NT2/D1 (cell line): ENCODE results near the gene NMT2.

Experiments
- DNase-seq: peaks from one replicate; pipeline ENCODE4 v3.0.0-alpha.2; 2011; ENCODE audit warnings: low read depth, low spot score
- H3K27me3 ChIP-seq: 2 replicates; pipeline ENCODE4 v1.6.0; 2011; ENCODE audit warnings: mild to moderate bottlenecking; ENCODE audit not compliant: insufficient read length, insufficient read depth
- H3K36me3 ChIP-seq: 2 replicates; pipeline ENCODE4 v1.6.1; 2011; ENCODE audit warnings: mild to moderate bottlenecking, low read length, mixed read lengths; ENCODE audit not compliant: insufficient read depth, insufficient read length
- H3K4me1 ChIP-seq: 2 replicates; pipeline ENCODE4 v1.5.1; 2011; ENCODE audit not compliant: insufficient read depth, insufficient read length
- H3K4me3 ChIP-seq: 2 replicates; pipeline ENCODE4 v1.5.1; 2011; ENCODE audit warnings: low read depth; ENCODE audit not compliant: insufficient read length
- H3K9ac ChIP-seq: 2 replicates; pipeline ENCODE4 v1.6.0; 2011; ENCODE audit warnings: low read depth; ENCODE audit not compliant: insufficient read length
- H3K9me3 ChIP-seq: 2 replicates; pipeline ENCODE4 v1.5.1; 2011; ENCODE audit warnings: mild to moderate bottlenecking, low read length; ENCODE audit not compliant: insufficient read depth
- SUZ12 ChIP-seq: IDR thresholded peaks from 2 replicates; pipeline ENCODE4 v1.6.1; 2011; ENCODE audit not compliant: insufficient read length, insufficient read depth; ENCODE audit errors: extremely low read depth
- YY1 ChIP-seq: IDR thresholded peaks from 2 replicates; pipeline ENCODE4 v1.6.1; 2011; ENCODE audit not compliant: insufficient read length, insufficient read depth
- ZNF274 ChIP-seq: IDR thresholded peaks from 2 replicates; pipeline ENCODE4 v1.6.1; 2011; ENCODE audit warnings: mild to moderate bottlenecking, low read depth, low read length

NMT2 gene

DNA sequence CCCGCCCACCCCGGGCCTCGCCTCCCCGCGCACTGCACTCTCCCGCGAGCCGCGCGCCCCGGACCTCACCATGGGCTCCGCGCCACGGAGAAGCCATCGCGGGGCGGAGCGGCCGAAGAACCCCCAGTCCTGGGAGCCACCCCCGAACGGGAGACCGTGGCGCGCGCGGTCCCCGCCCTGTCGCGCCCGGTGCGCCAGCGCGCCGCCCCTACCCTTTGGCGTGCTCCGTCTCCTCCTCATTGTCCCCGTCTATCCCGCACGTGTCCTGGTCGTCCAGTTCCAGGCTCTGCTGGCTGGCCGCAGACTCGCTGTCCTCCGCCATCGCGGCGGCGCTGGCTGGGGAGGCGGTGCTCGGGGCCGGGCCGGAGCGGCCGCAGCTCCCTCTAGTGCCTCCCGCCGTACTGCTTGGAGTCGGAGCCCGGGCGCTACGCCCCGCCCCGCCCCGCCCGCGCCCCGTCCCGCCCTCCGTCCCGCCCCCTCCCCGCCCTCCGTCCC, at the start of gene NMT2:
Gene NMT2, minus strand, starts transcription at position 403 of the 495 bp plus-strand sequence. Its CDS starts 81 bp downstream, at position 322.
- Histone ChIP-seq H3K27me3 (peaks cover 15% of the 10 kb centered on the region), H3K9me3 (no peaks in the 10 kb centered on the region), H3K4me3 (peak within 1 kb of the TSS; percentile 73), H3K4me1 (peaks cover 5% of the 10 kb centered on the region), H3K9ac (peak within 1 kb of the TSS; percentile 84), H3K36me3 (no peaks in the 10 kb centered on the region)
- no peak for TF ChIP-seq SUZ12
- no peak for TF ChIP-seq YY1
- TF ChIP-seq ZNF274: no peak
- DNase-seq: peak; percentile 60

DNA sequence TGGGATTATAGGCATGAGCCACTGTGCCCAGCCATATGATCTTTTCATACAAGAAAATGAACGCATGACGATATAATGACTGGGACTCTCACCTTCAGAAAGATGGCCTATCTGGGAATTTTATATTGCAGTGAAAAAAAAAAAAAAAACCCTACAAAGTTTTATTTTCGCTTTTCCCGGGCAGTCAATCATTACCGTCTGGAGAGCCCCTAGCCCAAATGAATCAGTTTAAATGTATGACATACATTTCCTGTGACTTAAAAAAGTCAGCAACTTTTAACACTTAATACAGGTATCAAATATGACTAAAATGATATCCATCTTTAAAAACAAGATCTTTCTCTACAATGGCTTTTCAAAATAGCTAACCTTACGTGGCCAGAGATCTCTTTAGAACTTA, 48.2 kb upstream of the NMT2 start:
- Histone ChIP-seq H3K4me1 (no peaks in the 10 kb centered on the region), H3K9ac (no peak overlapping the region), H3K36me3 (peaks cover 43% of the 10 kb centered on the region), H3K27me3 (no peaks in the 10 kb centered on the region), H3K4me3 (no peak overlapping the region), H3K9me3 (no peaks in the 10 kb centered on the region)
- DNase-seq: no peak
- no peak for TF ChIP-seq ZNF274
- TF ChIP-seq YY1: no peak
- TF ChIP-seq SUZ12: no peak

DNA sequence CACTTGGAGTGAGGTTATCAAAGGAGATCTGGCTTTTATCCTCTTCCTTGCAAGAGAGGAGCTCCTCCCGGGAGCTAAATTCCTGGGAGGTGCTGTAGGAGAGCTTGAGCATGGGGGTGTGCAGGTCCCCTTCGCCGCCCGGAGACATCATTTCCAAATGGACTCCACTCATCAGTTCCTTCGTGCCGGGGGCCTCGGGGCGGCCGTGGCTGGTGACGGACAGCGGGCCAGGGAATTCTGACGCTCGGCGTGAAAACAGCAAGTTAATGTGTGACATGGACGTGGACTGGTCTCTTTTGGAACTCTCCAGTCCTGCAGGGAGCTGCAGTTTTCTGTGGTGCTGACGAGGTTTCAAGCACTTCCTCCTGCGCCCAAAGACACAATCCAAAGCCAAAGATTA, 45.7 kb upstream of the NMT2 start:
- Histone ChIP-seq H3K36me3 (peaks cover 50% of the 10 kb centered on the region), H3K9me3 (no peaks in the 10 kb centered on the region), H3K4me1 (no peaks in the 10 kb centered on the region), H3K9ac (no peak overlapping the region), H3K27me3 (no peaks in the 10 kb centered on the region), H3K4me3 (no peak overlapping the region)
- DNase-seq: no peak
- TF ChIP-seq YY1 (no peak), ZNF274 (no peak), SUZ12 (no peak)

DNA sequence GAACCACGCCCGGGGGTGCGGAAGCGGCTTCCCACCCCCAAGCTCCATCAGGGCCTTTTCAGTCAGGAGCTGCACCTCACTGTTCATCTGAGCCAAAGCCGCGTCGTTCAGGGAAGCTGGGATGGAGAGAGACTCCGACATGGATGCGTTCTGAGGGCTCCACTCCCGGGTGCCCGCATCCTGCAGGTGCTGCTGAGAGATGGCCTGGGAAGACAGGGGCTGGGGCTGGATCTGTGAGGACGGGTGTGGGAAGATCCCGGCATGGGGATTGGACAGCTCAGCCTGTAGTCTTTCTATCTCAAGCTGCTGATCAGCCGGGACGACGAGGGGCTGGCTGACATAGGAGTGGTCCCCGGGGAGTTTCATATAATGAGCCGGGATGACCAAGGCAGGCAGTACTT, 45.0 kb upstream of the NMT2 start:
- no peaks in the 10 kb centered on the region for H3K27me3 ChIP-seq
- H3K36me3 ChIP-seq: peaks cover 50% of the 10 kb centered on the region
- H3K4me1 ChIP-seq: no peaks in the 10 kb centered on the region
- no peak for DNase-seq
- no peak for TF ChIP-seq ZNF274
- TF ChIP-seq YY1: no peak
- no peak for TF ChIP-seq SUZ12
- no peak overlapping the region for H3K4me3 ChIP-seq
- H3K9me3 ChIP-seq: no peaks in the 10 kb centered on the region
- H3K9ac ChIP-seq: no peak overlapping the region

DNA sequence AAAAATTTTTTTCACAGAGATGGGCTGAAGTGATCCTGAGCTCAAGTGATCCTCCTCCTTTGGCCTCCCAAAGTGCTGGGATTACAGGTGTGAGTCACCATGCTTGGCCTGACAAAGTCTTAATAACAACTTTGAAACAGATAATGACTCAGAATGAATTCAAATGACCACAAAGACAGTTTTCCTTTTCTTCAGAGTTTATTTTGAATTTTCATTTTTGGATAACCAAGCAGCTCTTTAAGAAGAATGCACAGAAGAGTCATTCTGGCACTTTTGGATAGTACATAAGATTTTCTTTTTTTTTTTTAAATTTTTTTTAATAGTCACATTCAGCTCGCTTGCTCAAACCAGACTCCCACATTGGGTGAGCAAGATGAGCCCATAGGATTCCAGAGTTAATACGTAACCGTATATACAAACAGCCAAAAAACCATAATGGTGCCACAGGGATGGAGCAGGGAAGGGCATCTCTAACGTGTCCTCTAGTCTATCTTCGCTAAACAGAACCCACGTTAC, 43.0 kb upstream of the NMT2 start:
- no peak overlapping the region for H3K4me3 ChIP-seq
- no peak overlapping the region for H3K9ac ChIP-seq
- no peaks in the 10 kb centered on the region for H3K27me3 ChIP-seq
- no peaks in the 10 kb centered on the region for H3K4me1 ChIP-seq
- H3K36me3 ChIP-seq: peaks cover 59% of the 10 kb centered on the region
- no peak for TF ChIP-seq SUZ12
- TF ChIP-seq YY1: no peak
- TF ChIP-seq ZNF274: no peak
- no peaks in the 10 kb centered on the region for H3K9me3 ChIP-seq
- DNase-seq: no peak

DNA sequence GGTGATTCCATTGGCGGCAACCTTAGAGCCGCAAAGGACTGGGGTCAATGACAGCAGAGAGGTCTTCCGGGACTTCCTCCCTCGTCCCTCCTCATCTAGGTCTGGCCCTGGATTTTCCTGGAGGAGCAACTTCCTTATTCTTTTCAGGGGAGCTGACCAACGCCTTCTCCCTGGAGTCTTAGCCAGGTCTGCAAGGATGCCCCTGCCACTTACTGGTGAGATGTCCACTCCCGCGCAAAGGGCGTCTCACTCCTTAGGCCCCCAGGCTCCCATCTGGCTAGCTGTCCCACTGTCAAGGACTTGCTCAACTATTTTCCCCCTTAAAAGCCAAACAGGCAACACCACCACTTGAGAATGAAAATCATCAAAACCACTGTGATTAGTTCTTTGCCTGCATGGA, 42.0 kb upstream of the NMT2 start:
- Histone ChIP-seq H3K9ac (no peak overlapping the region), H3K27me3 (no peaks in the 10 kb centered on the region), H3K9me3 (no peaks in the 10 kb centered on the region), H3K4me3 (no peak overlapping the region), H3K4me1 (no peaks in the 10 kb centered on the region), H3K36me3 (peaks cover 61% of the 10 kb centered on the region)
- TF ChIP-seq YY1 (no peak), ZNF274 (no peak), SUZ12 (no peak)
- no peak for DNase-seq

DNA sequence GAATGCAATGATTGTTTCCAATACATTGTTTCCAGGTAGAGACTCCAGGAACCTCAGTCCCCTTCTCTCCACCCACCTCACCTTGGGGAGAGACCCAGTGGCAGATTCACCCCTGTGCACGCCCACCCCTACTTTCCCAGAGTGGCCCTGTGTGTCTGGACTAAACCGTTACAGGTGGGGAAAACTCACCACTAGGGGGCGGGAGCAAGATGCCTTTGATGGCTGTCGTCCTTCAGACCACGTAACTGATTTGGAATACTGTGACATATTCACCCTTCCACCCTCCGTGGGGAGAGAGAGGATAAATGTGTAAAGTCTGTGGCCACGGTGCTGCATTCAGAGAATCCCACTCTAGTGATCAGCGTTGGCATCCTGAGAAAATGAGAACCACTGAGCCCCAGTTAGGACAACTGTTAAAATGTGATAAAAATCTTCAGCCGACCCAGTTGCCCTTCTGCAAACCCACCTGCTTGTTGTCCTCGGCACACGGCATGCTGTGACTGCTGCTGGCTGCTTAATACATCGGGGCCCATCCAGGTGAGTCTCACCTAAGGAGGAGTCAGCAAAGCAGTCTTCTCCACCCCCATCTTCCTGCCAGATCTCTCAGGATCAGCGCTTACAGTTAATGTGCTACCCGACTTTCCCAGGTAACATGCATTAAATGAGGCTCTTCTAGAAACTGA, 41.5 kb upstream of the NMT2 start:
- peaks cover 61% of the 10 kb centered on the region for H3K36me3 ChIP-seq
- H3K9ac ChIP-seq: no peak overlapping the region
- H3K27me3 ChIP-seq: no peaks in the 10 kb centered on the region
- DNase-seq: peak; percentile 56
- H3K9me3 ChIP-seq: no peaks in the 10 kb centered on the region
- no peak overlapping the region for H3K4me3 ChIP-seq
- no peak for TF ChIP-seq ZNF274
- no peak for TF ChIP-seq YY1
- TF ChIP-seq SUZ12: no peak
- no peaks in the 10 kb centered on the region for H3K4me1 ChIP-seq
